ENCODE data around the gene ADAT2. TPM values are rescaled to one million over a fixed set of nuclear protein-coding genes. Genes with fewer than 3 reads are reported as not detected.

The ADAT2 gene
- total and polyA plus RNA-seq, 2 of the 4 experiments (the other 2 are of a cell fraction) = 2.7 to 5.4 TPM

GRCh38 chr6:143376375-143376774 lies 74.1 kb downstream of the ADAT2 start:
- Histone ChIP-seq H3K4me2 (ENCODE audit: low read depth, low read length) (no peak overlapping the region), H2AK5ac (ENCODE audit: low read depth, low read length) (no peak overlapping the region), H3K9ac (ENCODE audit: low read depth, low read length) (no peak overlapping the region), H4K20me1 (ENCODE audit: insufficient read depth, low read length) (no peaks in the 10 kb centered on the region), H3K18ac (ENCODE audit: low read depth, low read length) (no peak overlapping the region), H3K4ac (ENCODE audit: low read depth, low read length) (no peak overlapping the region), H3K4me1 (ENCODE audit: control insufficient read depth, insufficient read depth, low read length) (no peaks in the 10 kb centered on the region), H3K4me3 (ENCODE audit: insufficient read depth, low read depth, low read length) (no peak overlapping the region), H3K56ac (ENCODE audit: extremely low read depth, insufficient read depth, low read length) (no peak overlapping the region), H3K79me1 (ENCODE audit: low read depth in 1 of 2, low read length in 2 of 2) (no peaks in the 10 kb centered on the region), H2BK15ac (ENCODE audit: low read depth, low read length) (no peak overlapping the region), H3K14ac (replicated peaks; ENCODE audit: low read depth, low read length) (no peak overlapping the region), H2AFZ (replicated peaks; ENCODE audit: low read length, poor library complexity) (no peak overlapping the region), H2BK120ac (ENCODE audit: low read depth, low read length) (no peak overlapping the region), H3K23ac (ENCODE audit: low read depth, low read length) (no peak overlapping the region), H2BK20ac (ENCODE audit: low read depth, low read length) (no peak overlapping the region), H3K9me1 (ENCODE audit: insufficient read depth, low read length) (no peaks in the 10 kb centered on the region), H2AK9ac (replicated peaks; ENCODE audit: low read depth, low read length, poor library complexity) (no peak overlapping the region), H3K27ac (ENCODE audit: insufficient read depth, low read length) (no peak overlapping the region), H4K5ac (ENCODE audit: low read depth, low read length) (no peak overlapping the region), H2BK5ac (ENCODE audit: low read depth, low read length, poor library complexity, severe bottlenecking) (no peak overlapping the region), H3K27me3 (ENCODE audit: control insufficient read depth, insufficient read depth, low read length) (peaks cover 9% of the 10 kb centered on the region), H3K9me3 (ENCODE audit: control insufficient read depth, insufficient read depth, low read length) (no peaks in the 10 kb centered on the region), H4K8ac (ENCODE audit: low read depth in 2 of 2, low read length in 2 of 2) (no peak overlapping the region), H3K36me3 (ENCODE audit: control insufficient read depth, insufficient read depth, low read length) (no peaks in the 10 kb centered on the region), H4K91ac (ENCODE audit: insufficient read depth, low read depth, low read length) (no peak overlapping the region)
- no CpG with 5 or more reads among the region's 3 CpGs for WGBS, 2 experiments (ENCODE audit: extremely low coverage in 2 of 2, insufficient read length in 1 of 2)
- ChIA-PET CTCF (interaction anchor here (1.5 kb wide), 1 partner anchor 9 kb away, joined by 3 read pairs; no protein-coding TSS in a partner anchor), POLR2A (ENCODE audit: unreplicated experiment) (no interaction called here)
- ATAC-seq (ENCODE audit: low read depth) (no peak), DNase-seq (no peak)
- no peak for TF ChIP-seq RAD21 (IDR thresholded peaks at IDR 0.05; ENCODE audit: low read length)
- TF ChIP-seq CHD1 (IDR thresholded peaks at IDR 0.05; ENCODE audit: low read depth, low read length) = no peak
- TF ChIP-seq USF2 (IDR thresholded peaks at IDR 0.05; ENCODE audit: low read depth, low read length) = no peak
- TF ChIP-seq FOS (IDR thresholded peaks at IDR 0.05; ENCODE audit: low read depth, low read length) = no peak
- TF ChIP-seq, protein P1, sequence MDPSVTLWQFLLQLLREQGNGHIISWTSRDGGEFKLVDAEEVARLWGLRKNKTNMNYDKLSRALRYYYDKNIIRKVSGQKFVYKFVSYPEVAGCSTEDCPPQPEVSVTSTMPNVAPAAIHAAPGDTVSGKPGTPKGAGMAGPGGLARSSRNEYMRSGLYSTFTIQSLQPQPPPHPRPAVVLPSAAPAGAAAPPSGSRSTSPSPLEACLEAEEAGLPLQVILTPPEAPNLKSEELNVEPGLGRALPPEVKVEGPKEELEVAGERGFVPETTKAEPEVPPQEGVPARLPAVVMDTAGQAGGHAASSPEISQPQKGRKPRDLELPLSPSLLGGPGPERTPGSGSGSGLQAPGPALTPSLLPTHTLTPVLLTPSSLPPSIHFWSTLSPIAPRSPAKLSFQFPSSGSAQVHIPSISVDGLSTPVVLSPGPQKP (IDR thresholded peaks at IDR 0.05; ENCODE audit: borderline replicate concordance, low read depth, low read length) = no peak
- TF ChIP-seq RCOR1 (IDR thresholded peaks at IDR 0.05; ENCODE audit: insufficient replicate concordance, low read length) = no peak
- no peak for TF ChIP-seq SMC3 (IDR thresholded peaks at IDR 0.05; ENCODE audit: low read depth, low read length)
- TF ChIP-seq RFX5 (IDR thresholded peaks at IDR 0.05; ENCODE audit: low read depth, low read length) = no peak
- no peak for TF ChIP-seq BHLHE40 (IDR thresholded peaks at IDR 0.05; ENCODE audit: low read depth, low read length)
- no peak for TF ChIP-seq CTCF (conservative IDR thresholded peaks at IDR 0.05; ENCODE audit: low read depth, low read length)
- TF ChIP-seq MXI1 (IDR thresholded peaks at IDR 0.05; ENCODE audit: borderline replicate concordance, low read depth, low read length) = no peak
- no peak for TF ChIP-seq MAFK (IDR thresholded peaks at IDR 0.05; ENCODE audit: low read depth, low read length)
- no peak for TF ChIP-seq CEBPB (IDR thresholded peaks at IDR 0.05; ENCODE audit: low read depth, low read length)
- no peak for TF ChIP-seq MAZ (IDR thresholded peaks at IDR 0.05; ENCODE audit: borderline replicate concordance, low read depth, low read length)
- TF ChIP-seq POLR2A (IDR thresholded peaks at IDR 0.05; ENCODE audit: low read depth, low read length) = no peak
- no peak for TF ChIP-seq NFE2L2 (IDR thresholded peaks at IDR 0.05; ENCODE audit: low read depth, low read length)
- in situ Hi-C loops (cut with MboI; ENCODE audit: low sequenced_read_pairs) (no loop called here), dilution Hi-C loops (cut with HindIII; ENCODE audit: low sequenced_read_pairs, unreplicated experiment) (no loop called here), intact Hi-C loops (cut with micrococcal nuclease) (no loop called here)
- no TSS peak for BruUV-seq (replicated peaks)
